ENCODE data around the gene SFSWAP. TPM values are rescaled to one million over a fixed set of nuclear protein-coding genes. Genes with fewer than 3 reads are reported as not detected.
A peak's percentile ranks its signal among the peaks of the same experiment; 100 is the strongest.

SFSWAP gene
- polyA plus RNA-seq, 1 experiment, result 12.5 TPM

DNA sequence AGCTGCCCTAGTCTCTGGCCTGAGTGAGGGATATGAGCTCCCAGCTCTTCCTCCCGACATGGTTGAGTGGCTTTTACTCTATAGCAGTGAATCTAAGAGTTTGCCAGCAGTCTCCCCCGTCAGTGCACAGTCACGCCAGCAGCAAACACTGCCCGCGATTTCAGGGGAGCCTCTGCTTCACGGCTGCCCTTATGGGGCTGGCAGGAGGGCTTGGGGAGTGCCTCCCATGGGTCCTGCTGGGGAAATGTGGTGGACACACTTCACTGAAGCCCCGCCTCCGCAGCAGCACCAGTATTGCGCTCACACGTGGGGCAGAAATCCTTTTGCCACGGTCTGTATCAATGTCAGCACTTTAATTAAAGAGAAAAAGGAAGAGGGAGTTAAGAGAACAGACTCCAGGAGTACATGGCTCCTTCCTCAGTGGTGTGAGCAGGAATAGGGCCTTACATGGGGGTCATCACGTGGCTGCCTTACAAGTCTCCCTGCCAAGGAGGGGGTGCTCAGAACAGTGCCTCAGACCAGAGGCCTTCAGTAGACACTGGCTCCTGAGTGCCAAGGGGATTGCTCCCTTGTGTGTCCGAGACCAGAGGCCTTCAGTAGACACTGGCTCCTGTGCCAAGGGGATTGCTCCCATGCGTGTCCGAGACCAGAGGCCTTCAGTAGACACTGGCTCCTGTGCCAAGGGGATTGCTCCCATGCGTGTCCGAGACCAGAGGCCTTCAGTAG is 55.7 kb downstream of the SFSWAP start:
- no peak overlapping the region for H3K4me3 ChIP-seq (ENCODE audit: low read depth, low read length)
- no peaks in the 10 kb centered on the region for H3K9me3 ChIP-seq (ENCODE audit: control insufficient read depth, insufficient read depth, low read length)
- CTCF ChIA-PET, result interaction anchor here (0.9 to 1.2 kb wide), 2 partner anchors 10 to 11 kb away, joined by 3 to 5 read pairs; no protein-coding TSS in a partner anchor
- no peaks in the 10 kb centered on the region for H3K27me3 ChIP-seq (ENCODE audit: control insufficient read depth, insufficient read depth, low read length)
- no peak overlapping the region for H3K27ac ChIP-seq (ENCODE audit: low read depth, low read length)
- no peak for DNase-seq (ENCODE audit: low read depth, low spot score)
- TF ChIP-seq, protein P1, sequence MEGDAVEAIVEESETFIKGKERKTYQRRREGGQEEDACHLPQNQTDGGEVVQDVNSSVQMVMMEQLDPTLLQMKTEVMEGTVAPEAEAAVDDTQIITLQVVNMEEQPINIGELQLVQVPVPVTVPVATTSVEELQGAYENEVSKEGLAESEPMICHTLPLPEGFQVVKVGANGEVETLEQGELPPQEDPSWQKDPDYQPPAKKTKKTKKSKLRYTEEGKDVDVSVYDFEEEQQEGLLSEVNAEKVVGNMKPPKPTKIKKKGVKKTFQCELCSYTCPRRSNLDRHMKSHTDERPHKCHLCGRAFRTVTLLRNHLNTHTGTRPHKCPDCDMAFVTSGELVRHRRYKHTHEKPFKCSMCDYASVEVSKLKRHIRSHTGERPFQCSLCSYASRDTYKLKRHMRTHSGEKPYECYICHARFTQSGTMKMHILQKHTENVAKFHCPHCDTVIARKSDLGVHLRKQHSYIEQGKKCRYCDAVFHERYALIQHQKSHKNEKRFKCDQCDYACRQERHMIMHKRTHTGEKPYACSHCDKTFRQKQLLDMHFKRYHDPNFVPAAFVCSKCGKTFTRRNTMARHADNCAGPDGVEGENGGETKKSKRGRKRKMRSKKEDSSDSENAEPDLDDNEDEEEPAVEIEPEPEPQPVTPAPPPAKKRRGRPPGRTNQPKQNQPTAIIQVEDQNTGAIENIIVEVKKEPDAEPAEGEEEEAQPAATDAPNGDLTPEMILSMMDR (IDR thresholded peaks at IDR 0.05; ENCODE audit: low read depth, low read length), result no peak
- POLR2A ChIA-PET, result no interaction called here

DNA sequence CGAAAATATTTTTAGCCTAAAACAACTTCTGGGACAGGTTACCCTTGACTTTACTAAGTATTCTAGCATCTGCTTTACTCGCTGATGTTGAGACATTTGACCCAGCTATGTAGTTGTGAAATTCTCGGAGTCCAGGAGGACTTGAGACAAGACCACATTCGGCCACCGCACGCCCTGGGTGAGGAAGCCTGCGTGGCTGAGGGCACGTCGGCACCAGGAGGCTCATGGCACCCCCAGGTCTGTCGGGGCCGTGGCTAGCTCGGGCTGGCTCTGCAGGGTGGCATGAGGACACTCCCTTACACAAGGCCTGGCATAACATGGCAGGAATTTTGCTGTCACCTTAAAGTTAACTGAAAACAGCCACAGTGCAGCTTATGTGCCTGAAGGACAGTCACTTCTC is 59.2 kb downstream of the SFSWAP start:
- H3K9me3 ChIP-seq (ENCODE audit: control insufficient read depth, insufficient read depth, low read length), result peaks cover 4% of the 10 kb centered on the region; the same call in 1 of the 2 replicates
- H3K27me3 ChIP-seq (ENCODE audit: control insufficient read depth, insufficient read depth, low read length), result no peaks in the 10 kb centered on the region
- DNase-seq (ENCODE audit: low read depth, low spot score), result no peak
- TF ChIP-seq, protein P1 (IDR thresholded peaks at IDR 0.05; ENCODE audit: low read depth, low read length), result no peak
- ChIA-PET POLR2A (no interaction called here), CTCF (no interaction called here)
- no peak overlapping the region for H3K4me3 ChIP-seq (ENCODE audit: low read depth, low read length)
- no peak overlapping the region for H3K27ac ChIP-seq (ENCODE audit: low read depth, low read length)

DNA sequence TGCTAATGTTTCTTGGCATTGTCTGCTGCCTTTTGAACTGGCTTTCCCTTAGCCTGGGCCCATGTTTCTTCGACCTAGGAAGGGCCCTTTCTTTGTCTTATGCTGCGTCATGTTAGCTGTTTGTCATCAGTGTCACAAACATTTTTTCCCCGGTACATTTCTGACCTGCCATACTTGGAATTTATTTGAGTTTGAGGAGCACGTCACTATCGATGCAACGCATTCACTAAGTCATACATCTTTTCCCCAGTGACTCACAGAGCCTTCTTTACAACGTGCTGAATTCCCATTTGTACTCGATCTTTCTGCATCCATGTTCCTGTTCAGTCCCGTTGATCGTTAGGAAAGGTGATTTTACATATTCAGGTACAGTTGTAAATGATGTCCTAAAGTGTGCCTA is 61.1 kb downstream of the SFSWAP start:
- Histone ChIP-seq H3K27ac (ENCODE audit: low read depth, low read length) (no peak overlapping the region), H3K9me3 (ENCODE audit: control insufficient read depth, insufficient read depth, low read length) (peaks cover 4% of the 10 kb centered on the region; the same call in 1 of the 2 replicates), H3K4me3 (ENCODE audit: low read depth, low read length) (no peak overlapping the region), H3K27me3 (ENCODE audit: control insufficient read depth, insufficient read depth, low read length) (no peaks in the 10 kb centered on the region)
- no peak for DNase-seq (ENCODE audit: low read depth, low spot score)
- ChIA-PET POLR2A (no interaction called here), CTCF (no interaction called here)
- TF ChIP-seq, protein P1 (IDR thresholded peaks at IDR 0.05; ENCODE audit: low read depth, low read length), result no peak

DNA sequence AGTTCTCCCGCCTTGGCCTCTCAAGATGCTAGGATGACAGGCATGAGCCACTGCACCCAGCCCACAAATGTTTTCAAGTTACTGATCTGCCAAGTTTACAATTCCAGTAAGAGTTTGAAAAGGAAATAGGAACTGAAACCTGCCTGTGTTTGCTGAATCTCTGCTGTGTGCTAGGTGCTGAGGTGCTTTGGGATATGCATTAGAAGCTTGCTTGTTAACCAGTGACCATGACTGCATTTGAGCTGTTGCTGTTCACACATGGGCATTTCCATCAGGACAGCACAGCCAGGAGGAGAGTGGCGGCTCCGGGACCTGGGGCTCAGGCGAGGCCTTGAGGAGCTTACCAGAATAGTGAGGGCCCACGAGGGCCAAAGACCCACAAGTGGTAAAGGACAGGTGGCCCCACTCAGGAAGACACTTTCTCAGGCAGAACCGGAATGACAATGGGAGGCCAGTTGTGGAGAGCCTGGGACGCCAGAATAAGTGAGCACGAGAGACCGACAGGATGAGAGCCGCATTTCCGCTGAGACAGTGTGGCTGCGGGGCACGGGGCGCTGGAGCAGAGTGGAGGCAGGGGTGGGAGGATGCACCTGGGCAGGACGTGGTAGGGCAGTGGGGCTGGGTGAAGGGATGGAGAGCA is 62.8 kb downstream of the SFSWAP start:
- TF ChIP-seq, protein P1 (IDR thresholded peaks at IDR 0.05; ENCODE audit: low read depth, low read length), result no peak
- H3K4me3 ChIP-seq (ENCODE audit: low read depth, low read length), result no peak overlapping the region
- H3K27ac ChIP-seq (ENCODE audit: low read depth, low read length), result peak overlapping the region; percentile 2
- H3K27me3 ChIP-seq (ENCODE audit: control insufficient read depth, insufficient read depth, low read length), result no peaks in the 10 kb centered on the region
- ChIA-PET POLR2A (no interaction called here), CTCF (no interaction called here)
- H3K9me3 ChIP-seq (ENCODE audit: control insufficient read depth, insufficient read depth, low read length), result peaks cover 4% of the 10 kb centered on the region; the same call in 1 of the 2 replicates
- no peak for DNase-seq (ENCODE audit: low read depth, low spot score)
